Activated CD4-positive, alpha-beta T cell treated with anti-CD3 and anti-CD28 coated beads for 36 hours (primary cell): ENCODE data around the gene ARL15. TPM values are rescaled to one million over a fixed set of nuclear protein-coding genes. Genes with fewer than 3 reads are reported as not detected.

Source experiments
- ATAC-seq: fragments of 200-7000 bp; cut with Tn5 transposase; one replicate; pipeline ENCODE4 v1.10.0; 2021; ENCODE audit warnings: mild to moderate bottlenecking, moderate library complexity
- CTCF ChIA-PET: fragments of 350-600 bp; sonication (Branson Sonifier 250); formaldehyde crosslinking; loops from one replicate; lab custom pipeline; 2021; ENCODE audit warnings: antibody characterized with exemption; lab: Charles Lee
- POLR2A ChIA-PET: fragments of 350-600 bp; sonication (Branson Sonifier 250); formaldehyde crosslinking; loops from one replicate; lab custom pipeline; 2021; ENCODE audit warnings: antibody characterized with exemption, inconsistent platforms; lab: Charles Lee
- DNase-seq: peaks from one replicate; pipeline ENCODE4 v3.0.0-alpha.2; 2020
- H3K27ac Mint-ChIP-seq: one replicate; pipeline ENCODE4 v1.8.0; 2021; ENCODE audit warnings: mixed read lengths
- H3K27me3 Mint-ChIP-seq: one replicate; pipeline ENCODE4 v1.8.0; 2021; ENCODE audit warnings: mixed read lengths
- H3K36me3 Mint-ChIP-seq: one replicate; pipeline ENCODE4 v1.8.0; 2021; ENCODE audit warnings: low read depth, mixed read lengths
- H3K4me1 Mint-ChIP-seq: one replicate; pipeline ENCODE4 v1.8.0; 2021; ENCODE audit warnings: mixed read lengths
- H3K4me3 Mint-ChIP-seq: one replicate; pipeline ENCODE4 v1.8.0; 2021; ENCODE audit warnings: mild to moderate bottlenecking, moderate library complexity, mixed read lengths
- H3K9me3 Mint-ChIP-seq: one replicate; pipeline ENCODE4 v1.8.0; 2021; ENCODE audit warnings: low read depth, mixed read lengths
- intact Hi-C, 2 experiments: fragments of 100-400 bp; cut with DNase I in 1 of 2; cut with micrococcal nuclease in 1 of 2; formaldehyde crosslinking; loops; one replicate each; pipeline versions ENCODE4 v1.14.2 to v1.15.1; 2022 to 2024; cut with DNase I, micrococcal nuclease
- total RNA-seq, 2 experiments: library from RNA; stranded (reverse); gene quantifications; one replicate each; pipeline ENCODE4 v1.2.3, GENCODE V29; 2021

Gene ARL15
- total RNA-seq, 2 experiments from 2014 or later, result 5.4 to 6.7 TPM

DNA sequence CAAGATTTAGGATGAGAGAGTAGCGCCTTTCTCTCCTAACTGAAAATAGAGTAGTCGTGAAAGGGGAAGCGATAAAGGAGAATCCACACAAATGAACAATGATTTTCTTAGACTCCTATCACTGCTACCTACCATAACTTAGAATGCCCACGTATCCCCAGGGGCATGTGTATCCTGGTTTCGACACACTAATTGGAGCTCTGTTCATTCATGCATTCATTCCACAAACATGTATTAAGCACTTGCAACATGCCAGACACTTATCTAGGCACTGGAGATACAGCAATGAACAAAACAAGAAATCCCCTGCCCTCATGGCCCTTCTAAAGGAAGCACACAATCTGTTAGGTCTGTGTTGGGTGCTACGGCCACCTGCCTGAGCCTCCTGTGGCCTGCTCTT lies 40.0 kb downstream of the ARL15 start:
- Mint-ChIP-seq H3K9me3 (peaks cover 1% of the 10 kb centered on the region), H3K4me3 (no peak overlapping the region), H3K27me3 (no peaks in the 10 kb centered on the region), H3K4me1 (peaks cover 3% of the 10 kb centered on the region), H3K27ac (no peak overlapping the region), H3K36me3 (peaks cover 2% of the 10 kb centered on the region)
- ChIA-PET POLR2A (no interaction called here), CTCF (interaction anchor here (0.9 kb wide), 1 partner anchor 27 kb away, joined by 3 read pairs; no protein-coding TSS in a partner anchor)
- DNase-seq (no peak), ATAC-seq (no peak)
- intact Hi-C loops, result no loop called here

DNA sequence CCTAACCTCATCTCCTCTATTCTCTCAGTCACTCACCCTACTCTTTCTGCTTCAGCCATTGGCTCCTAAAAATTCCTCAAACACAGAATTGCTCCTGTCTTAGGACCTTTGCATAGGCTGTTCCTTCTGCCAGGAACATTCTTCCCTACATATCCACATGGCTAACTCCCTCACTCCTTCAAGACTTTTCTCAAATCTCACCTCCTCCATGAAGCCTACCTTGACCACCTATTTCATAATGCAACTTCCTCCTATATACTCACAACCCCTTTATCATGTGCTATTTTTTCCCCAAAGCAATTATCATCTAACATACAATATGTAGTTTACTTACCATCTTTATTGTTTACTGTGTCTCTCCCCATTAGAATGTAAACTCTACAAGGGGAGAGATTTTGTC lies 45.8 kb downstream of the ARL15 start:
- no peak for ATAC-seq
- intact Hi-C loops, result no loop called here
- no peaks in the 10 kb centered on the region for H3K27me3 Mint-ChIP-seq
- POLR2A ChIA-PET, result no interaction called here
- H3K9me3 Mint-ChIP-seq, result peaks cover 1% of the 10 kb centered on the region
- DNase-seq, result no peak
- CTCF ChIA-PET, result no interaction called here
- H3K4me3 Mint-ChIP-seq, result no peak overlapping the region
- peaks cover 9% of the 10 kb centered on the region for H3K4me1 Mint-ChIP-seq
- no peak overlapping the region for H3K27ac Mint-ChIP-seq
- peaks cover 2% of the 10 kb centered on the region for H3K36me3 Mint-ChIP-seq

DNA sequence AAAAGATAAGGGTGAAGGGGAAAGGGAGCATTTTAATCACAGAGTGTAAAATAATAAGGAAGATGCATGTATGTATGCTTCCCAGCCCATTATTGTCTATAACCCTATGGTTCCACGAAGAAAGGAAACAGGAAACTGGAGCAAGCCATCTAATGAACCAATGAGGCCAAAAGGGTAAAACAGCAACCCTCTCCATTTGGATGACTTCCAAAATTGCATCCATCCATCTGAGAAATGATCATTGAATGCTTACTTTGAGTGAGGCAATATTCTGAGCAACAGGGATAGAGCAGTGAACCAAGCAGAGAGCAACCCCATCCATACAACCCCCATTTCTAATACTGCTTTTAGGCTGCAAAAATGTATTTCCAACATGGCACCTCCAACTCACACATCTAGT lies 46.9 kb downstream of the ARL15 start:
- CTCF ChIA-PET, result no interaction called here
- H3K27me3 Mint-ChIP-seq, result no peaks in the 10 kb centered on the region

DNA sequence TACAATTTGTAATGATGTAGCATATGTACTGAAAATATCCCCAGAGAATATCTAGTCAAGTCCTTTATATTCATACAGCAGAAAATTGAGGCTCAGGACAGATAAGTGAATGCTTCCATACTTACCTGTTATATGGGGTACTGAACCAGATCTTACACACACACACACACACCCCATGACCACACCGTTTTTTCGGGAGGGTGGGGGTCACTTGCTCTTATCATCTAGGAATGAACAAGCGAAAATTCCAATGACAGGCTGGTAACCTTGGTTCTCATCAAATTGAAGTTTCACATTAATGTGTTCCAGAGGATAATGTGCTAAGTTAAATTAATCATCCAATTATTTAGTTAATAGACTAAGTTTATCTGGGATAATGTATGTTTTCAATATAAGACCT lies 48.8 kb downstream of the ARL15 start:
- no peak for ATAC-seq
- CTCF ChIA-PET, result no interaction called here

More for the DNA sequence above, 46.9 kb downstream of the ARL15 start:
- POLR2A ChIA-PET, result no interaction called here
- peaks cover 13% of the 10 kb centered on the region for H3K4me1 Mint-ChIP-seq
- H3K36me3 Mint-ChIP-seq, result no peaks in the 10 kb centered on the region
- intact Hi-C loops, result no loop called here
- DNase-seq (no peak), ATAC-seq (no peak)
- no peak overlapping the region for H3K27ac Mint-ChIP-seq
- H3K9me3 Mint-ChIP-seq, result no peaks in the 10 kb centered on the region
- H3K4me3 Mint-ChIP-seq, result no peak overlapping the region

DNA sequence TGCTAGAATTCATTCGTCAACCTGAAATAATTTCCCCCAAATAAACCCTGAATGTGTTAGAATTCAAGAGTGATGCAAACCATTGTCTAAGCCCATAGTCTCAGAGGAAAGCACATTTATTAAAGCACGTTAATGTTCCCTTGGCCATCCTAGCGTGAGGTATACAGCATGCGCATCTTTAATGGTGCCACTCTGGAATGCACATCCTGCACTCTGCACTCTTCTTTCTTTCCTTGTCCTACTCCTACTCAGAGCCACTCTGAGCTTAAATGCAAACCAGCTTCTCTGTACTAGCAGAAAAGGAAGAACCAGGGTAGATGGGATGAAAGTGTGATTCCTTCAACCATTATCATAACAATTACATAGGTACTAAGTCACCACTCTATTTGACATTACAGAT lies 50.4 kb downstream of the ARL15 start:
- POLR2A ChIA-PET, result no interaction called here
- ATAC-seq (no peak), DNase-seq (no peak)
- H3K4me1 Mint-ChIP-seq, result peaks cover 31% of the 10 kb centered on the region
- CTCF ChIA-PET, result no interaction called here
- no peak overlapping the region for H3K4me3 Mint-ChIP-seq
- H3K27me3 Mint-ChIP-seq, result no peaks in the 10 kb centered on the region
- intact Hi-C loops, result no loop called here
- H3K27ac Mint-ChIP-seq, result no peak overlapping the region
- no peaks in the 10 kb centered on the region for H3K36me3 Mint-ChIP-seq
- no peaks in the 10 kb centered on the region for H3K9me3 Mint-ChIP-seq

More for the DNA sequence above, 48.8 kb downstream of the ARL15 start:
- H3K4me1 Mint-ChIP-seq, result peaks cover 24% of the 10 kb centered on the region
- no peak for DNase-seq
- H3K27ac Mint-ChIP-seq, result no peak overlapping the region
- no peaks in the 10 kb centered on the region for H3K36me3 Mint-ChIP-seq
- POLR2A ChIA-PET, result no interaction called here
- no peak overlapping the region for H3K4me3 Mint-ChIP-seq
- H3K9me3 Mint-ChIP-seq, result no peaks in the 10 kb centered on the region
- intact Hi-C loops, result no loop called here
- no peaks in the 10 kb centered on the region for H3K27me3 Mint-ChIP-seq

DNA sequence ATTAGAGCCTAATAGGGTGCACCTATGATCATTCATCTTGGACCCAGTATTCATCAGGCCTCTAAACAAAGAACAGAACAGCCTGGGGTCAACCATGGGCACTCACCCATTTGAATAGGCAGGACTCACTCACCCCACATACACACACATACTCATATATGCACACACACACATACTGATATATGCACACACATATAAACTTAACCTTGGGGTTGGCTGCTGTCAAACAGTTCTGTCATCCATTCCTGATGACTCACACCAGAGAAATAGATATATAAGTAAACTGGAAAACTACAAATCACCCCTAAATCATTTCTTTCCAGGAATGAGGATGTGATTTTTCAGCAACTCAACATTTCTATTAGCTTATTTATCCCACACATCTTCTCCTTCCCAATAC lies 51.3 kb downstream of the ARL15 start:
- intact Hi-C loops, result no loop called here
- Mint-ChIP-seq H3K4me1 (peaks cover 31% of the 10 kb centered on the region), H3K9me3 (no peaks in the 10 kb centered on the region), H3K27me3 (no peaks in the 10 kb centered on the region), H3K27ac (no peak overlapping the region), H3K36me3 (no peaks in the 10 kb centered on the region), H3K4me3 (no peak overlapping the region)
- ATAC-seq, result no peak
- POLR2A ChIA-PET, result no interaction called here
- CTCF ChIA-PET, result interaction anchor here (1.4 kb wide), 1 partner anchor 30 kb away, joined by 5 read pairs; no protein-coding TSS in a partner anchor
- no peak for DNase-seq

DNA sequence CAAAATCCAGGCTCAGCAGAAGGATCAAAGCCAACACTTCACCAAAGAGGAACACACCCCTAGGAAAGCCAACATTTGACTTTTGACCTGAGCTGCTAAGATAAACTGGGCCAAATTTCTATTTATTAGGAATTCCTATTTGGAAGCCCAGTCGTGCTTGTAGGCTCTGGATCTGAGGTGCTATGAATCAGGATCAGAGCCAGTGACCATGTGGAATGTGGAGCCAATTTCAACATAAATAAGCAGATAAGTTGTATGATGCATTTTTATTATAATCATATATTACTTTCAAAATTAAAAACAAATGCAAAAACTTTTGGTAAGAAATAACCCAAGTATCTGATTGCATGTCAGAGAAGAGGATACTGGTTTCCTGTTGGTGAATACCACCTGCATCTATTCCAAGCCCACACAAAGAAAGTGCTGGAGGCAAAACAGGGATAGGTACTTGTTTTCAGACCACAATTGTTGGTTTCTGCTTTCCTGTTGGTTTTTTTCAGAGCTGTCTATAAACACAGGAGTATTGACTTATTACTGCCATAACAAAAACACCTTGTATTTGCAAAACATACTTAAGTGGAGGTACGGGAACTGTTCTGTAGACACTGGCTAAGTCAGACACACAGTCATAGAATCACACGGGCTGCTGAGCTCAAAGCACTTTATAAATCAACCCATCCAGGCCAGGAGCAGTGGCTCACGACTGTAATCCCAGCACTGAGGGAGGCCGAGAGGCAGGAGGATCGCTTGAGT lies 52.8 kb downstream of the ARL15 start:
- H3K9me3 Mint-ChIP-seq, result no peaks in the 10 kb centered on the region
- intact Hi-C loops, result no loop called here
- ChIA-PET POLR2A (no interaction called here), CTCF (interaction anchor here (0.6 to 1.5 kb wide), 3 partner anchors 14 to 622 kb away, joined by 3 to 8 read pairs (median 4); no protein-coding TSS in a partner anchor)
- no peak overlapping the region for H3K27ac Mint-ChIP-seq
- no peak overlapping the region for H3K4me3 Mint-ChIP-seq
- no peak for DNase-seq
- H3K36me3 Mint-ChIP-seq, result no peaks in the 10 kb centered on the region
- H3K27me3 Mint-ChIP-seq, result no peaks in the 10 kb centered on the region
- peaks cover 27% of the 10 kb centered on the region for H3K4me1 Mint-ChIP-seq
- no peak for ATAC-seq

DNA sequence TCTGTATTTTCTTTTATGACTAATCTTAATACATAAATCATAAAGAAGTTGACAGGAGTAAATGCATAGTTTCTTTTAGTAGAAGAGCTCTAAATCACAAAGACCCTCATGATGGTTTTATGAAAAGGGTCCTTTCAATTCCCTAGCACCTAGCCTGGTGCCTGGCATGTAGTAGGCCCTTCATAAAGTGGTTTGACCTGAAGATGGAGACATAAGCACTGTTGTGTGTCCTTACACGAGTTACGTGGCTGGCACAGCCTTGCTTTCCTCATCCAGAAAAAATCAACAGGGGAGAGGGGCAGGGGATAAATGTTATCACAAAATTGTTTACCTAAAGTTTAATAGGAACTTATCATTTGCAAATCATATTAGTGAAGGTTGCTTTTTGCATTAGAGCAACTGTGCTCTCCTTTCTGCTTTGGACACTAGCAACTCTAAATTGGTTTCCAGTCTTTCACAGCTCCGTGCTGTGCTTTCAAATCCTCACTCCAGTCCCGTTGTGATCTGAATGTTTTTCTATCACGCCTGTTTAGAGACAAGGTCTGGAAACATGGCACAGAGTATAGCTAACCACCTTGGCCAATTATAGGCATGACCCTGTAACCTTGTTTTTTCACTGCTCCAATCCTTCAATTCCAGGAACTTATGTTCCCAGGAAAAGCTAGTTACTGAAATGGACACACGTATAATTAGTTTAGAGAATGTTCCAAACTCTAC lies 55.7 kb downstream of the ARL15 start:
- Mint-ChIP-seq H3K36me3 (no peaks in the 10 kb centered on the region), H3K27ac (no peak overlapping the region), H3K4me1 (peaks cover 27% of the 10 kb centered on the region), H3K4me3 (no peak overlapping the region), H3K9me3 (no peaks in the 10 kb centered on the region), H3K27me3 (no peaks in the 10 kb centered on the region)
- ChIA-PET POLR2A (no interaction called here), CTCF (interaction anchor here (0.9 to 1.7 kb wide), 3 partner anchors 21 to 613 kb away, joined by 3 to 6 read pairs (median 3); no protein-coding TSS in a partner anchor)
- ATAC-seq, result no peak
- no peak for DNase-seq
- intact Hi-C loops, result no loop called here

DNA sequence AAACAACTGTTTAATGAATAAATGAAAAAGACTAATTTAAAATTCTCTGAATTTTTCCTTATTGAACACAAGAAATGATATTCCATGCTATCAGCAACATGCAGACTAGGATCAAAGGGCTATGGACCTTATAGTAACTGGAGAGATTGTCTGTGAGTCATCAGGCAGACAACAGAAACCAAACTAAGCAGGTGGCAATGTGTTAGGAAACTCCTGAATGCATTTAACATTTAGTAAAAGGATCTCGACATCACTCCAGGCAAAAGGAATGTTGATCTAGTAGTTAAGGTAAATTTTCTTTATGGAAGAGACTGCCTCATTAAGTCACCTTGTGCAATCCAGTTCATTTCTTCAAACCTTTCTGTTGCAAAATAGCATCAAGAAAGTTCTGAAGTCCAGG lies 58.4 kb downstream of the ARL15 start:
- intact Hi-C loops, result no loop called here
- Mint-ChIP-seq H3K4me1 (peaks cover 15% of the 10 kb centered on the region), H3K4me3 (no peak overlapping the region), H3K27ac (no peak overlapping the region), H3K36me3 (no peaks in the 10 kb centered on the region), H3K27me3 (no peaks in the 10 kb centered on the region), H3K9me3 (no peaks in the 10 kb centered on the region)
- no peak for ATAC-seq
- CTCF ChIA-PET, result no interaction called here
- no peak for DNase-seq
- POLR2A ChIA-PET, result no interaction called here

DNA sequence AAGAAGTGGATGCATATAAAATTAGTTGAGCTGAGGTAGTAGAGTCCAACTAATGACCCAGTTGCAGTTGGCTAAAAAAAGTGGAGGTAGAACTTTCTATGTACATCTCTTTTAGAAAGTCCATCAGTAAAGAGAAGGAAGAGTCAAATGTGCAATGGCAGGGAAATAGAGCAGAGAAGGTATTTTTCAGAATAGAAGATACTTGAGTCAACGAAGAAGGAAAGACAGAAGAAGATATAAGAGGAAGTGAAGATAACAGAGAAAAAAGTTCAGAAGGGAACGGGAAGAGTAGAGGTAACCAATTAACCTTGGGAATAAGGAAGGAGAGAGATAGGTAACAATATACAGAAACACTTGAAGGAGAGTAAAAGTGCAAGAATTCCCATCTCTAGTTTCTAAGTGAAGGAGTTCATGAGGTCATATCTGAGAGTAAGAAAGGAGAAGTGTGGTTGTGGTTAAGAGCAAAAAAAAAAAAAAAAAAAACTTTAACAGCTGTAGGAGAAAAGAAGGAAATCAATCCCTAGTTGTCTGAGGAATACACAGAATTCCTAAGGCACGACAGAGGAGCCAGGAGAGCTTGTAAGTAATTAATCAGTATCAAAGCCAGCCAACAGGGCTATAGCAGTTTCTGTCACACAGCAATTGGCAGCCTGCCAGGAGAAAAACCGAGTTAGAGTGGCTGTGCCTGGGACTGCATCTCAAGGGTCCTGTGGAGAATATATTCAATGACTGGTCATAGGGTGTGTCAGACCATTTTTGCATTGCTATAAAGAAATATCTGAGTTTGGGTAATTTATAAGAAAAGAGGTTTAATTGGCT lies 61.0 kb downstream of the ARL15 start:
- Mint-ChIP-seq H3K4me1 (peaks cover 9% of the 10 kb centered on the region), H3K4me3 (no peak overlapping the region), H3K27ac (no peak overlapping the region), H3K9me3 (no peaks in the 10 kb centered on the region), H3K36me3 (no peaks in the 10 kb centered on the region), H3K27me3 (no peaks in the 10 kb centered on the region)
- intact Hi-C loops, result loop anchor here in 1 of 2 experiments (10.0 kb wide), 1 partner anchor 845 kb away; no protein-coding TSS in a partner anchor
- POLR2A ChIA-PET, result no interaction called here
- ATAC-seq (no peak), DNase-seq (peak; percentile 53)
- CTCF ChIA-PET, result interaction anchor here (0.6 kb wide), 1 partner anchor 15 kb away, joined by 3 read pairs; no protein-coding TSS in a partner anchor

DNA sequence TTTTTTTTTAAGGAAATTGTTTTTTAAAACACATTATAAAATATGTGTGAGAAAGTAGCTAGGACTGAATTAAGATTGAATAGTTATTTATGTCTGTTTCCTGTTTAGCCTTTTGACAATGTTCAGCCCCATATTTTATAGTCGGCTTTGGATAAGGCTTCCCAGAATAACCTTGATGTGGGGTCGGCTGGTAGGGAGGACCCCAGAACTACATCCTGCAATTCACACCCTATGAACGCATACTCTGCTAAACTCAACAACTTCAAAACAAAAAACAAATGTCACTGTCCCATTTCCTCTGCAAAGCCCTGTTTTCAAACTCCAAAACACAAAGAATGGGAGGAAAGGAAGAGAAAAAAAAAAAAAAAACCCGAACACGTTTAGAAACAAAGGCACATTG lies 63.1 kb downstream of the ARL15 start:
- intact Hi-C loops, result loop anchor here in 1 of 2 experiments (10.0 kb wide), 1 partner anchor 848 kb away; no protein-coding TSS in a partner anchor
- DNase-seq (no peak), ATAC-seq (no peak)
- ChIA-PET CTCF (interaction anchor here (0.7 to 2.2 kb wide), 3 partner anchors 168 to 253 kb away, joined by 3 to 5 read pairs (median 3); no protein-coding TSS in a partner anchor), POLR2A (interaction anchor here (0.6 kb wide), 1 partner anchor 358 kb away, joined by 3 read pairs; no protein-coding TSS in a partner anchor)
- H3K27me3 Mint-ChIP-seq, result no peaks in the 10 kb centered on the region
- H3K36me3 Mint-ChIP-seq, result no peaks in the 10 kb centered on the region
- no peak overlapping the region for H3K4me3 Mint-ChIP-seq
- H3K27ac Mint-ChIP-seq, result no peak overlapping the region
- peaks cover 7% of the 10 kb centered on the region for H3K4me1 Mint-ChIP-seq
- no peaks in the 10 kb centered on the region for H3K9me3 Mint-ChIP-seq
